Esophagus squamous epithelium (tissue), 4 donors: ENCODE data around the gene ARMC8.

Source experiments
- CTCF ChIP-seq, 6 experiments: fragments of 450-650 bp in 4 of 6; fragments of 200-600 bp in 2 of 6; sonication (generic) in 2 of 6; IDR thresholded peaks; one replicate each; pipeline ENCODE4 v1.5.1; 2016 to 2019; ENCODE audit warnings: antibody characterized with exemption in 6 of 6, mild to moderate bottlenecking in 4 of 6, moderate library complexity in 4 of 6
- POLR2A ChIP-seq, 4 donors: fragments of 450-650 bp; IDR thresholded peaks; one replicate each; pipeline ENCODE4 v1.6.1; 2017; ENCODE audit warnings: antibody characterized with exemption in 4 of 4, mild to moderate bottlenecking in 4 of 4, moderate library complexity in 3 of 4

GRCh38 chr3:138197058-138197457 is 10.0 kb downstream of the ARMC8 start:
- TF ChIP-seq CTCF (IDR thresholded peaks at IDR 0.05) (no peak), POLR2A (IDR thresholded peaks at IDR 0.05) (no peak)
